ENCODE results near the gene CDKL1. TPM values are rescaled to one million over a fixed set of nuclear protein-coding genes. Genes with fewer than 3 reads are reported as not detected.

The CDKL1 gene
- total RNA-seq, 4 donors from 2014 or later: 2.9 to 16.6 (median 11.5) TPM

- Histone ChIP-seq H3K4me1 (peaks cover 0 to 58% (median 14%) of the 10 kb centered on the region in 3 donors), H3K27ac (peak overlapping the region in 1 of 4 donors; percentile 92), H3K36me3 (no peaks in the 10 kb centered on the region), H3K27me3 (no peaks in the 10 kb centered on the region), H3K4me3 (no peak overlapping the region), H3K9me3 (no peaks in the 10 kb centered on the region)
- intact Hi-C loops (cut with DNase I): no loop called here
- WGBS, 2 donors: 88 to 89% methylated on average over 2 of the region's 2 CpGs
- TF ChIP-seq POLR2A (IDR thresholded peaks at IDR 0.05) (no peak), CTCF (IDR thresholded peaks at IDR 0.05) (no peak)
- DNase-seq: no peak
Measured at GRCh38 chr14:50398189-50398580, 1.5 kb upstream of the CDKL1 start.

GRCh38 chr14:50397390-50398188 lies 908 bp upstream of the CDKL1 start:
- intact Hi-C loops (cut with DNase I): no loop called here
- DNase-seq: no peak

GRCh38 chr14:50395448-50395847 lies 1.2 kb downstream of the CDKL1 start:
- WGBS, 2 donors: 46 to 48% methylated on average over 5 of the region's 5 CpGs
- Histone ChIP-seq H3K9me3 (no peaks in the 10 kb centered on the region), H3K27ac (peak overlapping the region in 3 of 4 donors; percentile 76 to 92 (median 77)), H3K4me3 (peak overlapping the region; percentile 54 to 86 (median 68)), H3K36me3 (no peaks in the 10 kb centered on the region), H3K4me1 (peaks cover 0 to 56% (median 14%) of the 10 kb centered on the region in 3 donors), H3K27me3 (no peaks in the 10 kb centered on the region)
- intact Hi-C loops (cut with DNase I): no loop called here
- DNase-seq: no peak
- TF ChIP-seq POLR2A (IDR thresholded peaks at IDR 0.05) (no peak), CTCF (IDR thresholded peaks at IDR 0.05) (no peak)

More at GRCh38 chr14:50397390-50398188, 908 bp upstream of the CDKL1 start:
- peaks cover 0 to 58% (median 14%) of the 10 kb centered on the region in 3 donors for H3K4me1 ChIP-seq
- WGBS, 2 donors: 11 to 27% methylated on average over 8 to 9 of the region's 9 CpGs
- peak overlapping the region; percentile 76 to 92 (median 80) for H3K27ac ChIP-seq
- H3K36me3 ChIP-seq: no peaks in the 10 kb centered on the region
- H3K27me3 ChIP-seq: no peaks in the 10 kb centered on the region
- TF ChIP-seq POLR2A (IDR thresholded peaks at IDR 0.05): no peak
- TF ChIP-seq CTCF (IDR thresholded peaks at IDR 0.05): no peak
- peak overlapping the region; percentile 54 to 86 (median 68) for H3K4me3 ChIP-seq
- H3K9me3 ChIP-seq: no peaks in the 10 kb centered on the region

GRCh38 chr14:50394713-50395112 lies 2.0 kb downstream of the CDKL1 start:
- H3K4me1 ChIP-seq: peaks cover 0 to 53% (median 14%) of the 10 kb centered on the region in 3 donors
- no peak overlapping the region for H3K27ac ChIP-seq
- no peaks in the 10 kb centered on the region for H3K36me3 ChIP-seq
- H3K4me3 ChIP-seq: no peak overlapping the region
- TF ChIP-seq CTCF (IDR thresholded peaks at IDR 0.05) (no peak), POLR2A (IDR thresholded peaks at IDR 0.05) (no peak)
- DNase-seq: no peak
- no peaks in the 10 kb centered on the region for H3K27me3 ChIP-seq
- intact Hi-C loops (cut with DNase I): no loop called here
- H3K9me3 ChIP-seq: no peaks in the 10 kb centered on the region
- WGBS, 2 donors: 93% methylated on average over 5 of the region's 5 CpGs

GRCh38 chr14:50389668-50390441 lies 6.8 kb downstream of the CDKL1 start:
- WGBS, 2 donors: 86 to 93% methylated on average over 9 of the region's 9 CpGs
- Histone ChIP-seq H3K9me3 (no peaks in the 10 kb centered on the region), H3K4me1 (peaks cover 0 to 29% (median 0%) of the 10 kb centered on the region in 3 donors), H3K27me3 (no peaks in the 10 kb centered on the region), H3K27ac (no peak overlapping the region), H3K4me3 (no peak overlapping the region), H3K36me3 (no peaks in the 10 kb centered on the region)
- intact Hi-C loops (cut with DNase I): no loop called here
- DNase-seq: no peak
- TF ChIP-seq POLR2A (IDR thresholded peaks at IDR 0.05) (no peak), CTCF (IDR thresholded peaks at IDR 0.05) (no peak)

Measured in esophagus squamous epithelium (tissue), 5 donors.